Keratinocyte (primary cell): Measurements from ENCODE around the gene FLNB. TPM values are rescaled to one million over a fixed set of nuclear protein-coding genes. Genes with fewer than 3 reads are reported as not detected.

ENCODE experiments used
- DNase-seq: peaks from one replicate; pipeline ENCODE4 v3.0.0-alpha.2; 2011; ENCODE audit warnings: low read depth, missing footprints, low spot score
- FAIRE-seq: peaks from 2 replicates; lab custom pipeline; 2011; peaks lifted over from hg19 to GRCh38; lab: Jason Lieb, UNC
- H2AFZ ChIP-seq: 2 replicates; pipeline ENCODE4 v1.6.0; 2012; ENCODE audit warnings: low read length, control low read depth, inconsistent platforms; ENCODE audit not compliant: control insufficient read depth
- H3K27ac ChIP-seq: 2 replicates; pipeline ENCODE4 v1.5.1; 2011; ENCODE audit warnings: low read length; ENCODE audit not compliant: control insufficient read depth, insufficient read depth
- H3K27me3 ChIP-seq: 3 replicates; pipeline ENCODE4 v1.6.0; 2011; ENCODE audit warnings: low read length; ENCODE audit not compliant: control insufficient read depth, insufficient read depth; ENCODE audit errors: extremely low read depth
- H3K36me3 ChIP-seq, 2 experiments: 2 replicates in 1 of 2; 3 replicates in 1 of 2; pipeline ENCODE4 v1.5.1; 2011; ENCODE audit warnings: low read length in 2 of 2, mild to moderate bottlenecking in 1 of 2; ENCODE audit not compliant: control insufficient read depth in 2 of 2, insufficient read depth in 2 of 2; ENCODE audit errors: extremely low read depth in 1 of 2
- H3K4me1 ChIP-seq: 3 replicates; pipeline ENCODE4 v1.5.1; 2011; ENCODE audit warnings: low read length; ENCODE audit not compliant: control insufficient read depth, insufficient read depth; ENCODE audit errors: extremely low read depth
- H3K4me2 ChIP-seq: 3 replicates; pipeline ENCODE4 v1.6.0; 2011; ENCODE audit warnings: low read depth, low read length; ENCODE audit not compliant: control insufficient read depth, insufficient read depth; ENCODE audit errors: extremely low read depth
- H3K4me3 ChIP-seq, 3 experiments: fragments of 200-600 bp in 1 of 3; sonication (generic) in 1 of 3; 2 replicates in 2 of 3; 3 replicates in 1 of 3; pipeline ENCODE4 v1.5.1; 2011 to 2016; ENCODE audit warnings: low read length in 3 of 3, mild to moderate bottlenecking in 3 of 3, control low read depth in 2 of 3, inconsistent platforms in 1 of 3, low read depth in 1 of 3, mixed read lengths in 1 of 3, mixed run types in 1 of 3, moderate library complexity in 1 of 3; ENCODE audit not compliant: control insufficient read depth in 2 of 3, insufficient read depth in 2 of 3; ENCODE audit errors: extremely low read depth in 1 of 3
- H3K79me2 ChIP-seq: 2 replicates; pipeline ENCODE4 v1.6.0; 2012; ENCODE audit warnings: low read length; ENCODE audit not compliant: control insufficient read depth, insufficient read depth
- H3K9ac ChIP-seq: 3 replicates; pipeline ENCODE4 v1.6.0; 2011; ENCODE audit warnings: low read length; ENCODE audit not compliant: control insufficient read depth, insufficient read depth; ENCODE audit errors: extremely low read depth
- H3K9me1 ChIP-seq: 3 replicates; pipeline ENCODE4 v1.6.0; 2011; ENCODE audit warnings: low read length; ENCODE audit not compliant: control insufficient read depth, insufficient read depth; ENCODE audit errors: extremely low read depth
- H3K9me3 ChIP-seq: 2 replicates; pipeline ENCODE4 v1.5.1; 2012; ENCODE audit warnings: low read depth, low read length; ENCODE audit not compliant: control insufficient read depth
- H4K20me1 ChIP-seq: 3 replicates; pipeline ENCODE4 v1.6.0; 2011; ENCODE audit warnings: low read length; ENCODE audit not compliant: control insufficient read depth, insufficient read depth; ENCODE audit errors: extremely low read depth
- EZH2 ChIP-seq: IDR thresholded peaks from one replicate; pipeline ENCODE4 v1.6.1; 2012; ENCODE audit warnings: inconsistent platforms, mild to moderate bottlenecking, low read length, moderate library complexity
- dilution Hi-C: fragments of 300-500 bp; cut with MboI; formaldehyde crosslinking; loops from one replicate; pipeline ENCODE4 v1.7.0; 2020; ENCODE audit warnings: low sequenced_read_pairs; ENCODE audit not compliant: extremely low pct_ligation_motif_present
- polyA plus RNA-seq, 5 experiments: library from polyadenylated mRNA; depleted of rRNA in 3 of 5; stranded (reverse) in 3 of 5; stranded (forward) in 1 of 5; unstranded in 1 of 5; fragments of >200 nt; gene quantifications; 1 replicate in 1 of 5; 2 replicates in 3 of 5; 3 replicates in 1 of 5; pipeline versions ENCODE4 v1.2.1 to v1.2.3, GENCODE V29; 2011 to 2012; ENCODE audit warnings: missing spikeins in 2 of 5, low read depth in 1 of 5, low replicate concordance in 1 of 5
- TF ChIP-seq, protein P1 (sequence below), 3 experiments: IDR thresholded peaks in 1 of 3; conservative IDR thresholded peaks in 1 of 3; optimal IDR thresholded peaks in 1 of 3; 2 replicates in 2 of 3; 3 replicates in 1 of 3; pipeline versions ENCODE3 to v1.5.1; 2011; ENCODE audit warnings: low read length in 3 of 3, mild to moderate bottlenecking in 3 of 3, moderate library complexity in 2 of 3, control low read depth in 1 of 3, inconsistent platforms in 1 of 3; ENCODE audit not compliant: insufficient read depth in 2 of 3; ENCODE audit errors: extremely low read depth in 1 of 3

Gene FLNB
- polyA plus RNA-seq, 1 donor (not counting 4 experiments of a cell fraction or from before 2014, with no cell fraction given): 289 TPM

GRCh38 chr3:58143417-58144055, 135.3 kb downstream of the FLNB start:
- DNase-seq: no peak
- Histone ChIP-seq H3K9me3 (no peaks in the 10 kb centered on the region), H3K27me3 (no peaks in the 10 kb centered on the region), H4K20me1 (peaks cover 41% of the 10 kb centered on the region), H3K4me3 (no peak overlapping the region), H3K79me2 (peaks cover 36% of the 10 kb centered on the region), H3K9me1 (no peaks in the 10 kb centered on the region), H3K9ac (no peak overlapping the region), H2AFZ (no peak overlapping the region), H3K36me3 (peaks cover 68 to 85% of the 10 kb centered on the region in 2 experiments), H3K4me2 (no peak overlapping the region), H3K27ac (no peak overlapping the region), H3K4me1 (no peaks in the 10 kb centered on the region)
- no peak for FAIRE-seq
- dilution Hi-C loops: no loop called here
- no peak for TF ChIP-seq EZH2
- TF ChIP-seq, protein P1, sequence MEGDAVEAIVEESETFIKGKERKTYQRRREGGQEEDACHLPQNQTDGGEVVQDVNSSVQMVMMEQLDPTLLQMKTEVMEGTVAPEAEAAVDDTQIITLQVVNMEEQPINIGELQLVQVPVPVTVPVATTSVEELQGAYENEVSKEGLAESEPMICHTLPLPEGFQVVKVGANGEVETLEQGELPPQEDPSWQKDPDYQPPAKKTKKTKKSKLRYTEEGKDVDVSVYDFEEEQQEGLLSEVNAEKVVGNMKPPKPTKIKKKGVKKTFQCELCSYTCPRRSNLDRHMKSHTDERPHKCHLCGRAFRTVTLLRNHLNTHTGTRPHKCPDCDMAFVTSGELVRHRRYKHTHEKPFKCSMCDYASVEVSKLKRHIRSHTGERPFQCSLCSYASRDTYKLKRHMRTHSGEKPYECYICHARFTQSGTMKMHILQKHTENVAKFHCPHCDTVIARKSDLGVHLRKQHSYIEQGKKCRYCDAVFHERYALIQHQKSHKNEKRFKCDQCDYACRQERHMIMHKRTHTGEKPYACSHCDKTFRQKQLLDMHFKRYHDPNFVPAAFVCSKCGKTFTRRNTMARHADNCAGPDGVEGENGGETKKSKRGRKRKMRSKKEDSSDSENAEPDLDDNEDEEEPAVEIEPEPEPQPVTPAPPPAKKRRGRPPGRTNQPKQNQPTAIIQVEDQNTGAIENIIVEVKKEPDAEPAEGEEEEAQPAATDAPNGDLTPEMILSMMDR (optimal IDR thresholded peaks at IDR 0.05 in 1 of 3, IDR thresholded peaks at IDR 0.05 in 1 of 3, conservative IDR thresholded peaks at IDR 0.05 in 1 of 3; ENCODE audit: extremely low read depth in 1 of 3, insufficient read depth in 2 of 3, low read length in 3 of 3): no peak

- Histone ChIP-seq H3K4me2 (no peak overlapping the region), H3K79me2 (peaks cover 34% of the 10 kb centered on the region), H3K27ac (no peak overlapping the region), H3K27me3 (no peaks in the 10 kb centered on the region), H2AFZ (no peak overlapping the region), H3K4me3 (no peak overlapping the region), H3K9ac (no peak overlapping the region), H3K9me3 (no peaks in the 10 kb centered on the region), H3K36me3 (peaks cover 75 to 87% of the 10 kb centered on the region in 2 experiments), H4K20me1 (peaks cover 44% of the 10 kb centered on the region), H3K4me1 (no peaks in the 10 kb centered on the region), H3K9me1 (no peaks in the 10 kb centered on the region)
- DNase-seq (no peak), FAIRE-seq (no peak)
- dilution Hi-C loops: no loop called here
- TF ChIP-seq, protein P1 (optimal IDR thresholded peaks at IDR 0.05 in 1 of 3, IDR thresholded peaks at IDR 0.05 in 1 of 3, conservative IDR thresholded peaks at IDR 0.05 in 1 of 3; ENCODE audit: extremely low read depth in 1 of 3, insufficient read depth in 2 of 3, low read length in 3 of 3): no peak
- TF ChIP-seq EZH2: no peak
These were observed 136.5 kb downstream of the FLNB start for GRCh38 chr3:58144478-58145325.
